Keratinocyte (primary cell): Measurements from ENCODE around the gene SPAG5.

ENCODE experiments used
- EZH2 ChIP-seq: IDR thresholded peaks from one replicate; pipeline ENCODE4 v1.6.1; 2012; ENCODE audit warnings: inconsistent platforms, mild to moderate bottlenecking, low read length, moderate library complexity
- TF ChIP-seq, protein P1 (sequence below), 3 experiments: IDR thresholded peaks in 1 of 3; conservative IDR thresholded peaks in 1 of 3; optimal IDR thresholded peaks in 1 of 3; 2 replicates in 2 of 3; 3 replicates in 1 of 3; pipeline versions ENCODE3 to v1.5.1; 2011; ENCODE audit warnings: low read length in 3 of 3, mild to moderate bottlenecking in 3 of 3, moderate library complexity in 2 of 3, control low read depth in 1 of 3, inconsistent platforms in 1 of 3; ENCODE audit not compliant: insufficient read depth in 2 of 3; ENCODE audit errors: extremely low read depth in 1 of 3

DNA sequence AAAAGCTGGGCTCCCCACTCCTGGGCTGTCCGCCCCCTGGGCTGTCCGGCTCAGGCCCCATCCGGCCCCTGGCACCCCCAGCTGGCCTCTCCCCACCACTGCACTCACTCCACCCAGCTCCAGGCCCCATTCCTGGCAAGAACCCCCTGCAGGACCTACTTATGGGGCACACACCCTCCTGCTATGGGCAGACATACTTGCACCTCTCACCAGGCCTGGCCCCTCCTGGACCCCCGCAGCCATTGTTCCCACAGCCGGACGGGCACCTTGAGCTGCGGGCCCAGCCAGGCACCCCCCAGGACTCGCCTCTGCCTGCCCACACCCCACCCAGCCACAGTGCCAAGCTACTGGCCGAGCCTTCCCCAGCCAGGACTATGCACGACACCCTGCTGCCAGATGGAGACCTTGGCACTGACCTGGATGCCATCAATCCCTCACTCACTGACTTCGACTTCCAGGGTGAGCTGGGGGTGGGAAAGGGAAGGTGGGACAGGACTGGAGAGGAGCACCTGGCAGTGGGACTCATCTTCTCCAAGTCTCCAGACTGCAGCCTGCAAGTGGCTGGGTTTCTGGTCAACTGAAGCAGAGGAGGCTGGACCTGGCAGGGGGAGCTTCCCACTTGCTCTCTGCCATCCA is 64.0 kb downstream of the SPAG5 start:
- no peak for TF ChIP-seq EZH2
- TF ChIP-seq, protein P1, sequence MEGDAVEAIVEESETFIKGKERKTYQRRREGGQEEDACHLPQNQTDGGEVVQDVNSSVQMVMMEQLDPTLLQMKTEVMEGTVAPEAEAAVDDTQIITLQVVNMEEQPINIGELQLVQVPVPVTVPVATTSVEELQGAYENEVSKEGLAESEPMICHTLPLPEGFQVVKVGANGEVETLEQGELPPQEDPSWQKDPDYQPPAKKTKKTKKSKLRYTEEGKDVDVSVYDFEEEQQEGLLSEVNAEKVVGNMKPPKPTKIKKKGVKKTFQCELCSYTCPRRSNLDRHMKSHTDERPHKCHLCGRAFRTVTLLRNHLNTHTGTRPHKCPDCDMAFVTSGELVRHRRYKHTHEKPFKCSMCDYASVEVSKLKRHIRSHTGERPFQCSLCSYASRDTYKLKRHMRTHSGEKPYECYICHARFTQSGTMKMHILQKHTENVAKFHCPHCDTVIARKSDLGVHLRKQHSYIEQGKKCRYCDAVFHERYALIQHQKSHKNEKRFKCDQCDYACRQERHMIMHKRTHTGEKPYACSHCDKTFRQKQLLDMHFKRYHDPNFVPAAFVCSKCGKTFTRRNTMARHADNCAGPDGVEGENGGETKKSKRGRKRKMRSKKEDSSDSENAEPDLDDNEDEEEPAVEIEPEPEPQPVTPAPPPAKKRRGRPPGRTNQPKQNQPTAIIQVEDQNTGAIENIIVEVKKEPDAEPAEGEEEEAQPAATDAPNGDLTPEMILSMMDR (optimal IDR thresholded peaks at IDR 0.05 in 1 of 3, IDR thresholded peaks at IDR 0.05 in 1 of 3, conservative IDR thresholded peaks at IDR 0.05 in 1 of 3; ENCODE audit: extremely low read depth in 1 of 3, insufficient read depth in 2 of 3, low read length in 3 of 3), result no peak
